Liver (tissue), 9 donors: ENCODE data around the gene TRIOBP. TPM values are rescaled to one million over a fixed set of nuclear protein-coding genes. Genes with fewer than 3 reads are reported as not detected.

Experiments
- DNase-seq: peaks from one replicate; pipeline ENCODE4 v3.0.0-alpha.2; 2017; ENCODE audit warnings: low spot score
- H3K27ac ChIP-seq, 2 donors: one replicate each; pipeline ENCODE4 v1.7.0; 2013; ENCODE audit warnings: inconsistent platforms in 2 of 2, low read length in 2 of 2, control low read depth in 1 of 2, low read depth in 1 of 2, mild to moderate bottlenecking in 1 of 2
- H3K27me3 ChIP-seq, 4 donors: one replicate each; pipeline versions ENCODE4 v1.6.1 to v1.7.0; 2013; ENCODE audit warnings: low read length in 3 of 4, inconsistent platforms in 1 of 4, mild to moderate bottlenecking in 1 of 4, moderate library complexity in 1 of 4; ENCODE audit not compliant: control insufficient read depth in 4 of 4, insufficient read depth in 4 of 4
- H3K36me3 ChIP-seq, 4 donors: one replicate each; pipeline versions ENCODE4 v1.6.1 to v1.7.0; 2013; ENCODE audit warnings: low read length in 3 of 4, mild to moderate bottlenecking in 3 of 4, low read depth in 1 of 4, moderate library complexity in 1 of 4; ENCODE audit not compliant: control insufficient read depth in 4 of 4, insufficient read depth in 3 of 4
- H3K4me1 ChIP-seq, 4 donors: one replicate each; pipeline versions ENCODE4 v1.6.1 to v1.7.0; 2013; ENCODE audit warnings: low read length in 3 of 4, mild to moderate bottlenecking in 3 of 4, moderate library complexity in 1 of 4; ENCODE audit not compliant: control insufficient read depth in 4 of 4, insufficient read depth in 4 of 4
- H3K4me3 ChIP-seq, 3 donors: one replicate each; pipeline versions ENCODE4 v1.6.1 to v1.7.0; 2013; ENCODE audit warnings: low read length in 3 of 3, control low read depth in 1 of 3, low read depth in 1 of 3, mild to moderate bottlenecking in 1 of 3
- H3K9ac ChIP-seq, 2 donors: one replicate each; pipeline ENCODE4 v1.7.0; 2013; ENCODE audit warnings: low read length in 2 of 2, mild to moderate bottlenecking in 2 of 2, moderate library complexity in 2 of 2, control low read depth in 1 of 2, low read depth in 1 of 2
- H3K9me3 ChIP-seq, 4 donors: one replicate each; pipeline versions ENCODE4 v1.6.1 to v1.7.0; 2013; ENCODE audit warnings: low read length in 3 of 4; ENCODE audit not compliant: control insufficient read depth in 4 of 4
- EGR1 ChIP-seq, 2 donors: IDR thresholded peaks; 2 replicates each; pipeline ENCODE4 v1.6.1; 2016 to 2018; ENCODE audit warnings: antibody characterized with exemption in 2 of 2, low read depth in 2 of 2
- FOXA1 ChIP-seq: IDR thresholded peaks from 2 replicates; pipeline ENCODE4 v1.6.1; 2016; ENCODE audit warnings: antibody characterized with exemption
- FOXA2 ChIP-seq: IDR thresholded peaks from 2 replicates; pipeline ENCODE4 v1.6.1; 2016; ENCODE audit warnings: antibody characterized with exemption
- GABPA ChIP-seq, 2 donors: IDR thresholded peaks in 1 of 2; conservative IDR thresholded peaks in 1 of 2; 2 replicates each; pipeline ENCODE4 v1.6.1; 2016; ENCODE audit warnings: antibody characterized with exemption in 2 of 2, mild to moderate bottlenecking in 1 of 2, moderate library complexity in 1 of 2
- HNF4A ChIP-seq, 2 donors: conservative IDR thresholded peaks; 2 replicates each; pipeline ENCODE4 v1.6.1; 2016; ENCODE audit warnings: antibody characterized with exemption in 2 of 2, mild to moderate bottlenecking in 2 of 2
- HNF4G ChIP-seq: IDR thresholded peaks from 2 replicates; pipeline ENCODE4 v1.6.1; 2016; ENCODE audit warnings: antibody characterized with exemption
- JUND ChIP-seq, 2 donors: IDR thresholded peaks; 2 replicates each; pipeline ENCODE4 v1.6.1; 2016; ENCODE audit warnings: antibody characterized with exemption in 2 of 2
- NR2F2 ChIP-seq: IDR thresholded peaks from 2 replicates; pipeline ENCODE4 v1.6.1; 2016; ENCODE audit warnings: antibody characterized with exemption
- RAD21 ChIP-seq, 2 donors: IDR thresholded peaks; 2 replicates each; pipeline ENCODE4 v1.6.1; 2016; ENCODE audit warnings: antibody characterized with exemption in 2 of 2, mild to moderate bottlenecking in 2 of 2
- RXRA ChIP-seq, 2 donors: IDR thresholded peaks; 2 replicates each; pipeline ENCODE4 v1.6.1; 2017 to 2018; ENCODE audit warnings: antibody characterized with exemption in 2 of 2, mild to moderate bottlenecking in 1 of 2
- SP1 ChIP-seq: IDR thresholded peaks from 2 replicates; pipeline ENCODE4 v1.6.1; 2018; ENCODE audit warnings: antibody characterized with exemption, mild to moderate bottlenecking
- TAF1 ChIP-seq: conservative IDR thresholded peaks from 2 replicates; pipeline ENCODE4 v1.6.1; 2016; ENCODE audit warnings: antibody characterized with exemption, mild to moderate bottlenecking
- YY1 ChIP-seq: IDR thresholded peaks from 2 replicates; pipeline ENCODE4 v1.6.1; 2016; ENCODE audit warnings: antibody characterized with exemption, mild to moderate bottlenecking
- WGBS: extraction: QIAGEN DNeasy Blood & Tissue Kit; methylation state at CpG from one replicate; pipeline ENCODE4 v1.1.7; 2013; 5-methylcytosine and 5-hydroxymethylcytosine counted together
- polyA plus RNA-seq, 2 donors: library from polyadenylated mRNA; stranded (reverse) in 1 of 2; unstranded in 1 of 2; fragments of 200-250 nt in 1 of 2; fragments of >200 nt in 1 of 2; fragmentation: Nextera tagmentation in 1 of 2; extraction: Ambion mirVana in 1 of 2; gene quantifications; one replicate each; pipeline versions ENCODE4 v1.2.1 to v1.2.3, GENCODE V29; 2013 to 2015
- total RNA-seq, 2 donors: library from RNA; depleted of rRNA; stranded (reverse); fragments of >200 nt; gene quantifications; one replicate each; pipeline ENCODE4 v1.2.3, GENCODE V29; 2014
- TF ChIP-seq, protein P1 (sequence below): fragments of 150-350 bp; IDR thresholded peaks from 2 replicates; pipeline ENCODE4 v1.5.1; 2017; ENCODE audit warnings: improper control_type of control experiment, low read depth, low read length; ENCODE audit not compliant: missing input control
- TF ChIP-seq, protein P2 (sequence below): IDR thresholded peaks from 2 replicates; pipeline ENCODE4 v1.6.1; 2016; ENCODE audit warnings: antibody characterized with exemption
- TF ChIP-seq, protein P3 (sequence below): IDR thresholded peaks from 2 replicates; pipeline ENCODE4 v1.6.1; 2016; ENCODE audit warnings: antibody characterized with exemption
- TF ChIP-seq, protein P4 (sequence below): IDR thresholded peaks from 2 replicates; pipeline ENCODE4 v1.6.1; 2016; ENCODE audit warnings: antibody characterized with exemption
- TF ChIP-seq, protein P5 (sequence below): IDR thresholded peaks from 2 replicates; pipeline ENCODE4 v1.6.1; 2016; ENCODE audit warnings: antibody characterized with exemption, mild to moderate bottlenecking
- donor health status: healthy.
- donor health status: healthy.
- donor health status: healthy.
- donor health status: healthy.
- donor health status: healthy.

TRIOBP gene
- total and polyA plus RNA-seq, 4 donors, result 4.8 to 41.1 (median 21.6) TPM

DNA sequence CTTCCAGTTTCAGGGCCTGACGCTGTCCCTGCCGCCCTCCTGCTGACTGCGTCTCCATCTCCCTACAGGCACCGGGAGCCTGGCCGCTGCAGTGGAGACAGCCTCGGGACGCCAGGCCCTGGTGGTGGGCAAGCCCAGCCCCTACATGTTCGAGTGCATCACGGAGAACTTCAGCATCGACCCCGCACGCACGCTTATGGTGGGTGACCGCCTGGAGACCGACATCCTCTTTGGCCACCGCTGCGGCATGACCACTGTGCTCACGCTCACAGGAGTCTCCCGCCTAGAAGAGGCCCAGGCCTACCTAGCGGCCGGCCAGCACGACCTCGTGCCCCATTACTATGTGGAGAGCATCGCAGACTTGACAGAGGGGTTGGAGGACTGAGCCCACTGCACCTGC lies 31.4 kb upstream of the TRIOBP start:
- H3K36me3 ChIP-seq, result peaks cover 2 to 16% (median 4%) of the 10 kb centered on the region in 4 donors
- no peaks in the 10 kb centered on the region for H3K27me3 ChIP-seq
- peaks cover 6 to 28% (median 24%) of the 10 kb centered on the region in 4 donors for H3K4me1 ChIP-seq
- TF ChIP-seq HNF4A (conservative IDR thresholded peaks at IDR 0.05), result no peak
- no peak for TF ChIP-seq GABPA (IDR thresholded peaks at IDR 0.05 in 1 of 2, conservative IDR thresholded peaks at IDR 0.05 in 1 of 2)
- TF ChIP-seq JUND (IDR thresholded peaks at IDR 0.05), result no peak
- TF ChIP-seq EGR1 (IDR thresholded peaks at IDR 0.05; ENCODE audit: low read depth in 2 of 2), result no peak
- TF ChIP-seq, protein P1, sequence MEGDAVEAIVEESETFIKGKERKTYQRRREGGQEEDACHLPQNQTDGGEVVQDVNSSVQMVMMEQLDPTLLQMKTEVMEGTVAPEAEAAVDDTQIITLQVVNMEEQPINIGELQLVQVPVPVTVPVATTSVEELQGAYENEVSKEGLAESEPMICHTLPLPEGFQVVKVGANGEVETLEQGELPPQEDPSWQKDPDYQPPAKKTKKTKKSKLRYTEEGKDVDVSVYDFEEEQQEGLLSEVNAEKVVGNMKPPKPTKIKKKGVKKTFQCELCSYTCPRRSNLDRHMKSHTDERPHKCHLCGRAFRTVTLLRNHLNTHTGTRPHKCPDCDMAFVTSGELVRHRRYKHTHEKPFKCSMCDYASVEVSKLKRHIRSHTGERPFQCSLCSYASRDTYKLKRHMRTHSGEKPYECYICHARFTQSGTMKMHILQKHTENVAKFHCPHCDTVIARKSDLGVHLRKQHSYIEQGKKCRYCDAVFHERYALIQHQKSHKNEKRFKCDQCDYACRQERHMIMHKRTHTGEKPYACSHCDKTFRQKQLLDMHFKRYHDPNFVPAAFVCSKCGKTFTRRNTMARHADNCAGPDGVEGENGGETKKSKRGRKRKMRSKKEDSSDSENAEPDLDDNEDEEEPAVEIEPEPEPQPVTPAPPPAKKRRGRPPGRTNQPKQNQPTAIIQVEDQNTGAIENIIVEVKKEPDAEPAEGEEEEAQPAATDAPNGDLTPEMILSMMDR, result no peak
- no peak for TF ChIP-seq HNF4G
- TF ChIP-seq FOXA2, result no peak
- TF ChIP-seq, protein P2, sequence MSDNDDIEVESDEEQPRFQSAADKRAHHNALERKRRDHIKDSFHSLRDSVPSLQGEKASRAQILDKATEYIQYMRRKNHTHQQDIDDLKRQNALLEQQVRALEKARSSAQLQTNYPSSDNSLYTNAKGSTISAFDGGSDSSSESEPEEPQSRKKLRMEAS, result no peak
- TF ChIP-seq RXRA (IDR thresholded peaks at IDR 0.05), result no peak
- TF ChIP-seq, protein P3, sequence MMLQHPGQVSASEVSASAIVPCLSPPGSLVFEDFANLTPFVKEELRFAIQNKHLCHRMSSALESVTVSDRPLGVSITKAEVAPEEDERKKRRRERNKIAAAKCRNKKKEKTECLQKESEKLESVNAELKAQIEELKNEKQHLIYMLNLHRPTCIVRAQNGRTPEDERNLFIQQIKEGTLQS, result no peak
- no peak for TF ChIP-seq TAF1
- TF ChIP-seq, protein P4, sequence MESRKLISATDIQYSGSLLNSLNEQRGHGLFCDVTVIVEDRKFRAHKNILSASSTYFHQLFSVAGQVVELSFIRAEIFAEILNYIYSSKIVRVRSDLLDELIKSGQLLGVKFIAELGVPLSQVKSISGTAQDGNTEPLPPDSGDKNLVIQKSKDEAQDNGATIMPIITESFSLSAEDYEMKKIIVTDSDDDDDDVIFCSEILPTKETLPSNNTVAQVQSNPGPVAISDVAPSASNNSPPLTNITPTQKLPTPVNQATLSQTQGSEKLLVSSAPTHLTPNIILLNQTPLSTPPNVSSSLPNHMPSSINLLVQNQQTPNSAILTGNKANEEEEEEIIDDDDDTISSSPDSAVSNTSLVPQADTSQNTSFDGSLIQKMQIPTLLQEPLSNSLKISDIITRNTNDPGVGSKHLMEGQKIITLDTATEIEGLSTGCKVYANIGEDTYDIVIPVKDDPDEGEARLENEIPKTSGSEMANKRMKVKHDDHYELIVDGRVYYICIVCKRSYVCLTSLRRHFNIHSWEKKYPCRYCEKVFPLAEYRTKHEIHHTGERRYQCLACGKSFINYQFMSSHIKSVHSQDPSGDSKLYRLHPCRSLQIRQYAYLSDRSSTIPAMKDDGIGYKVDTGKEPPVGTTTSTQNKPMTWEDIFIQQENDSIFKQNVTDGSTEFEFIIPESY, result no peak
- TF ChIP-seq RAD21 (IDR thresholded peaks at IDR 0.05), result no peak
- no peak for TF ChIP-seq NR2F2
- no peaks in the 10 kb centered on the region for H3K9me3 ChIP-seq
- no peak overlapping the region for H3K27ac ChIP-seq
- no peak overlapping the region for H3K9ac ChIP-seq
- no peak overlapping the region for H3K4me3 ChIP-seq
- 96% methylated on average over 24 of the region's 24 CpGs for WGBS
- DNase-seq, result no peak

DNA sequence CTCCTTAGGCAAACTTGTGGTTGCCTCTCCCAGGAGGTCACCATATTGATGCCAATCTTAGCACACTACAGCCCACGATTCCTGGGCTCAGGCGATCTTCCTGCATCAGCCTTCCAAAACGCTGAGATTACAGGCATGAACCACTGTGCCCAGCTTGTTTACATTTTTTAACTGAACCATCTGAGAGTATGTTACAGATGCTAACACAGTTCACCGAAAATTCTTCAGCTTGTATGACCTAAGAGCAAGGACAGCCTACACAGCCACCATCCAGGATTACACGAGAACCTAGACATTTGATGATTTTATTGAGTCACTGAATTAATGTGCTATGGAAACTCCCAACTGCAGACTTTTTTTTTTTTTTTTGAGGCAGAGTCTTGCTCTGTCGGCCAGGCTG lies 27.3 kb upstream of the TRIOBP start:
- no peaks in the 10 kb centered on the region for H3K9me3 ChIP-seq
- no peak overlapping the region for H3K9ac ChIP-seq
- H3K27ac ChIP-seq, result no peak overlapping the region
- no peak for DNase-seq
- H3K27me3 ChIP-seq, result no peaks in the 10 kb centered on the region
- no peak overlapping the region for H3K4me3 ChIP-seq
- H3K36me3 ChIP-seq, result peaks cover 0 to 16% (median 4%) of the 10 kb centered on the region in 4 donors
- 72% methylated on average over 6 of the region's 6 CpGs for WGBS
- peaks cover 0 to 4% (median 3%) of the 10 kb centered on the region in 4 donors for H3K4me1 ChIP-seq
- TF ChIP-seq NR2F2 (no peak), HNF4A (conservative IDR thresholded peaks at IDR 0.05) (no peak), FOXA2 (no peak), TAF1 (no peak), SP1 (no peak), FOXA1 (no peak), YY1 (no peak), HNF4G (no peak), EGR1 (IDR thresholded peaks at IDR 0.05; ENCODE audit: low read depth in 2 of 2) (no peak)
- TF ChIP-seq, protein P4, result no peak
- TF ChIP-seq, protein P5, sequence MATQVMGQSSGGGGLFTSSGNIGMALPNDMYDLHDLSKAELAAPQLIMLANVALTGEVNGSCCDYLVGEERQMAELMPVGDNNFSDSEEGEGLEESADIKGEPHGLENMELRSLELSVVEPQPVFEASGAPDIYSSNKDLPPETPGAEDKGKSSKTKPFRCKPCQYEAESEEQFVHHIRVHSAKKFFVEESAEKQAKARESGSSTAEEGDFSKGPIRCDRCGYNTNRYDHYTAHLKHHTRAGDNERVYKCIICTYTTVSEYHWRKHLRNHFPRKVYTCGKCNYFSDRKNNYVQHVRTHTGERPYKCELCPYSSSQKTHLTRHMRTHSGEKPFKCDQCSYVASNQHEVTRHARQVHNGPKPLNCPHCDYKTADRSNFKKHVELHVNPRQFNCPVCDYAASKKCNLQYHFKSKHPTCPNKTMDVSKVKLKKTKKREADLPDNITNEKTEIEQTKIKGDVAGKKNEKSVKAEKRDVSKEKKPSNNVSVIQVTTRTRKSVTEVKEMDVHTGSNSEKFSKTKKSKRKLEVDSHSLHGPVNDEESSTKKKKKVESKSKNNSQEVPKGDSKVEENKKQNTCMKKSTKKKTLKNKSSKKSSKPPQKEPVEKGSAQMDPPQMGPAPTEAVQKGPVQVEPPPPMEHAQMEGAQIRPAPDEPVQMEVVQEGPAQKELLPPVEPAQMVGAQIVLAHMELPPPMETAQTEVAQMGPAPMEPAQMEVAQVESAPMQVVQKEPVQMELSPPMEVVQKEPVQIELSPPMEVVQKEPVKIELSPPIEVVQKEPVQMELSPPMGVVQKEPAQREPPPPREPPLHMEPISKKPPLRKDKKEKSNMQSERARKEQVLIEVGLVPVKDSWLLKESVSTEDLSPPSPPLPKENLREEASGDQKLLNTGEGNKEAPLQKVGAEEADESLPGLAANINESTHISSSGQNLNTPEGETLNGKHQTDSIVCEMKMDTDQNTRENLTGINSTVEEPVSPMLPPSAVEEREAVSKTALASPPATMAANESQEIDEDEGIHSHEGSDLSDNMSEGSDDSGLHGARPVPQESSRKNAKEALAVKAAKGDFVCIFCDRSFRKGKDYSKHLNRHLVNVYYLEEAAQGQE, result no peak
